HEK293 (cell line): ENCODE results near the gene LAMA5.

Experiments
- CTCF ChIA-PET: fragments of 350-600 bp; formaldehyde crosslinking; extraction: SDS; loops from one replicate; lab custom pipeline; 2021; ENCODE audit warnings: antibody characterized with exemption; lab: Yijun Ruan, JAX
- POLR2A ChIA-PET: fragments of 300-600 bp; formaldehyde crosslinking; extraction: SDS; loops from one replicate; lab custom pipeline; 2020; ENCODE audit warnings: antibody characterized with exemption, inconsistent platforms; lab: Yijun Ruan, JAX
- H3K27ac ChIP-seq: fragments of 200-500 bp; sonication (Bioruptor generic); 2 replicates; pipeline ENCODE4 v1.5.1; 2014; ENCODE audit warnings: low read depth, low read length, control low read depth, inconsistent platforms; ENCODE audit errors: extremely low read depth
- H3K36me3 ChIP-seq, 2 experiments: fragments of 200-500 bp in 1 of 2; sonication (Bioruptor generic) in 1 of 2; 1 replicate in 1 of 2; 2 replicates in 1 of 2; pipeline ENCODE4 v1.5.1; 2014 to 2017; ENCODE audit warnings: inconsistent platforms in 2 of 2, low read length in 2 of 2; ENCODE audit not compliant: control insufficient read depth in 2 of 2, insufficient read depth in 1 of 2
- H3K4me1 ChIP-seq: fragments of 200-500 bp; sonication (Bioruptor generic); 2 replicates; pipeline ENCODE4 v1.5.1; 2014; ENCODE audit warnings: mild to moderate bottlenecking, low read length, inconsistent platforms; ENCODE audit not compliant: control insufficient read depth, insufficient read depth
- H3K4me3 ChIP-seq: 2 replicates; pipeline ENCODE4 v1.5.1; 2011; ENCODE audit warnings: low read depth, mild to moderate bottlenecking, control low read depth, low read length, moderate library complexity
- H3K9me3 ChIP-seq: fragments of 200-500 bp; sonication (Bioruptor generic); 2 replicates; pipeline ENCODE4 v1.5.1; 2014; ENCODE audit warnings: low read depth, low read length, inconsistent platforms; ENCODE audit not compliant: control insufficient read depth, insufficient read depth
- ELK4 ChIP-seq: IDR thresholded peaks from 2 replicates; pipeline ENCODE4 v1.6.1; 2011; ENCODE audit warnings: mild to moderate bottlenecking, low read depth, low read length, borderline replicate concordance
- GLI4 ChIP-seq: fragments of 450-650 bp; formaldehyde crosslinking; IDR thresholded peaks from 2 replicates; pipeline ENCODE4 v1.5.1; 2016; ENCODE audit warnings: missing biosample characterization, missing genetic modification characterization
- GLIS2 ChIP-seq: fragments of 450-650 bp; formaldehyde crosslinking; IDR thresholded peaks from 2 replicates; pipeline ENCODE4 v1.5.1; 2016; ENCODE audit warnings: missing biosample characterization, missing genetic modification characterization
- KLF16 ChIP-seq: fragments of 450-650 bp; formaldehyde crosslinking; IDR thresholded peaks from 2 replicates; pipeline ENCODE4 v1.5.1; 2017; ENCODE audit warnings: missing biosample characterization, missing genetic modification characterization
- MYNN ChIP-seq: fragments of 450-650 bp; formaldehyde crosslinking; IDR thresholded peaks from 2 replicates; pipeline ENCODE4 v1.5.1; 2016; ENCODE audit warnings: missing biosample characterization, missing genetic modification characterization, borderline replicate concordance
- OSR2 ChIP-seq: fragments of 450-650 bp; formaldehyde crosslinking; IDR thresholded peaks from 2 replicates; pipeline ENCODE4 v1.5.1; 2016; ENCODE audit warnings: missing biosample characterization, missing genetic modification characterization
- PBX3 ChIP-seq: sonication (generic); formaldehyde crosslinking; IDR thresholded peaks from 2 replicates; pipeline ENCODE4 v1.8.1; 2022; ENCODE audit warnings: mild to moderate bottlenecking, moderate library complexity, missing genetic modification reagents
- ZBTB17 ChIP-seq: fragments of 450-650 bp; formaldehyde crosslinking; IDR thresholded peaks from 2 replicates; pipeline ENCODE4 v1.5.1; 2016; ENCODE audit warnings: missing biosample characterization, missing genetic modification characterization
- ZFP3 ChIP-seq: fragments of 450-650 bp; formaldehyde crosslinking; IDR thresholded peaks from 2 replicates; pipeline ENCODE4 v1.5.1; 2016; ENCODE audit warnings: low read depth, missing biosample characterization, missing genetic modification characterization
- ZFP41 ChIP-seq: fragments of 450-650 bp; formaldehyde crosslinking; IDR thresholded peaks from 2 replicates; pipeline ENCODE4 v1.5.1; 2016; ENCODE audit warnings: missing biosample characterization, missing genetic modification characterization, borderline replicate concordance
- ZIC2 ChIP-seq: fragments of 450-650 bp; formaldehyde crosslinking; IDR thresholded peaks from 2 replicates; pipeline ENCODE4 v1.5.1; 2016; ENCODE audit warnings: missing biosample characterization, missing genetic modification characterization
- ZNF146 ChIP-seq: fragments of 450-650 bp; formaldehyde crosslinking; IDR thresholded peaks from 2 replicates; pipeline ENCODE4 v1.5.1; 2016; ENCODE audit warnings: missing biosample characterization, missing genetic modification characterization
- ZNF214 ChIP-seq: fragments of 450-650 bp; formaldehyde crosslinking; IDR thresholded peaks from 2 replicates; pipeline ENCODE4 v1.5.1; 2017; ENCODE audit warnings: missing biosample characterization, mild to moderate bottlenecking, missing genetic modification characterization, borderline replicate concordance
- ZNF560 ChIP-seq: fragments of 450-650 bp; formaldehyde crosslinking; IDR thresholded peaks from 2 replicates; pipeline ENCODE4 v1.5.1; 2017; ENCODE audit warnings: missing biosample characterization, missing genetic modification characterization, borderline replicate concordance
- ZNF580 ChIP-seq: fragments of 450-650 bp; formaldehyde crosslinking; IDR thresholded peaks from 2 replicates; pipeline ENCODE4 v1.5.1; 2016; ENCODE audit warnings: missing biosample characterization, missing genetic modification characterization
- ZNF626 ChIP-seq: fragments of 450-650 bp; sonication (Bioruptor Pico); formaldehyde crosslinking; IDR thresholded peaks from 2 replicates; pipeline ENCODE4 v1.5.1; 2018; ENCODE audit warnings: missing biosample characterization, missing genetic modification characterization, inconsistent platforms
- ZNF791 ChIP-seq: fragments of 450-650 bp; formaldehyde crosslinking; IDR thresholded peaks from 2 replicates; pipeline ENCODE4 v1.5.1; 2016; ENCODE audit warnings: missing biosample characterization, missing genetic modification characterization
- ZSCAN30 ChIP-seq: fragments of 450-650 bp; IDR thresholded peaks from 2 replicates; pipeline ENCODE4 v1.5.1; 2018; ENCODE audit warnings: missing biosample characterization, mild to moderate bottlenecking, missing genetic modification characterization, moderate library complexity
- TF ChIP-seq, protein P1 (sequence below): fragments of 450-650 bp; IDR thresholded peaks from 2 replicates; pipeline ENCODE4 v1.5.1; 2018; ENCODE audit warnings: missing biosample characterization, missing genetic modification characterization
- TF ChIP-seq, protein P2 (sequence below): fragments of 450-650 bp; formaldehyde crosslinking; IDR thresholded peaks from 2 replicates; pipeline ENCODE4 v1.5.1; 2016; ENCODE audit warnings: missing biosample characterization, missing genetic modification characterization
- TF ChIP-seq, protein P3 (sequence below): fragments of 450-650 bp; formaldehyde crosslinking; IDR thresholded peaks from 2 replicates; pipeline ENCODE4 v1.5.1; 2017; ENCODE audit warnings: missing biosample characterization, missing genetic modification characterization

LAMA5 gene

GRCh38 chr20:62317167-62317655 is 49.9 kb downstream of the LAMA5 start:
- no peak overlapping the region for H3K4me3 ChIP-seq
- H3K27ac ChIP-seq, result no peak overlapping the region
- H3K36me3 ChIP-seq, result peaks cover 0 to 78% of the 10 kb centered on the region in 2 experiments; a peak in 2 of 3 replicates
- TF ChIP-seq ZNF580 (tag by site-specific recombination) (no peak), ELK4 (no peak), ZNF791 (tag by site-specific recombination) (no peak), ZNF626 (tag by site-specific recombination) (no peak), ZNF214 (tag by site-specific recombination) (no peak), ZFP41 (tag by site-specific recombination) (no peak), MYNN (tag by site-specific recombination) (no peak), ZNF560 (tag by site-specific recombination) (no peak)
- TF ChIP-seq, protein P1, sequence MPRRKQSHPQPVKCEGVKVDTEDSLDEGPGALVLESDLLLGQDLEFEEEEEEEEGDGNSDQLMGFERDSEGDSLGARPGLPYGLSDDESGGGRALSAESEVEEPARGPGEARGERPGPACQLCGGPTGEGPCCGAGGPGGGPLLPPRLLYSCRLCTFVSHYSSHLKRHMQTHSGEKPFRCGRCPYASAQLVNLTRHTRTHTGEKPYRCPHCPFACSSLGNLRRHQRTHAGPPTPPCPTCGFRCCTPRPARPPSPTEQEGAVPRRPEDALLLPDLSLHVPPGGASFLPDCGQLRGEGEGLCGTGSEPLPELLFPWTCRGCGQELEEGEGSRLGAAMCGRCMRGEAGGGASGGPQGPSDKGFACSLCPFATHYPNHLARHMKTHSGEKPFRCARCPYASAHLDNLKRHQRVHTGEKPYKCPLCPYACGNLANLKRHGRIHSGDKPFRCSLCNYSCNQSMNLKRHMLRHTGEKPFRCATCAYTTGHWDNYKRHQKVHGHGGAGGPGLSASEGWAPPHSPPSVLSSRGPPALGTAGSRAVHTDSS (tag by site-specific recombination), result no peak
- TF ChIP-seq, protein P2, sequence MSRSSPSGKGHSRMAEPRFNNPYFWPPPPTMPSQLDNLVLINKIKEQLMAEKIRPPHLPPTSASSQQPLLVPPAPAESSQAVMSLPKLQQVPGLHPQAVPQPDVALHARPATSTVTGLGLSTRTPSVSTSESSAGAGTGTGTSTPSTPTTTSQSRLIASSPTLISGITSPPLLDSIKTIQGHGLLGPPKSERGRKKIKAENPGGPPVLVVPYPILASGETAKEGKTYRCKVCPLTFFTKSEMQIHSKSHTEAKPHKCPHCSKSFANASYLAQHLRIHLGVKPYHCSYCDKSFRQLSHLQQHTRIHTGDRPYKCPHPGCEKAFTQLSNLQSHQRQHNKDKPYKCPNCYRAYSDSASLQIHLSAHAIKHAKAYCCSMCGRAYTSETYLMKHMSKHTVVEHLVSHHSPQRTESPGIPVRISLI, result no peak
- TF ChIP-seq, all 188 proteins: peak for 0
- Histone ChIP-seq H3K9me3 (no peaks in the 10 kb centered on the region), H3K4me1 (no peaks in the 10 kb centered on the region)
- CTCF ChIA-PET, result interaction anchor here (0.7 to 1.6 kb wide), 2 partner anchors 66 to 74 kb away, joined by 3 to 4 read pairs; no protein-coding TSS in a partner anchor
- POLR2A ChIA-PET, result interaction anchor here (0.6 to 1.7 kb wide), 2 partner anchors 11 to 38 kb away, joined by 3 to 4 read pairs; no protein-coding TSS in a partner anchor

DNA sequence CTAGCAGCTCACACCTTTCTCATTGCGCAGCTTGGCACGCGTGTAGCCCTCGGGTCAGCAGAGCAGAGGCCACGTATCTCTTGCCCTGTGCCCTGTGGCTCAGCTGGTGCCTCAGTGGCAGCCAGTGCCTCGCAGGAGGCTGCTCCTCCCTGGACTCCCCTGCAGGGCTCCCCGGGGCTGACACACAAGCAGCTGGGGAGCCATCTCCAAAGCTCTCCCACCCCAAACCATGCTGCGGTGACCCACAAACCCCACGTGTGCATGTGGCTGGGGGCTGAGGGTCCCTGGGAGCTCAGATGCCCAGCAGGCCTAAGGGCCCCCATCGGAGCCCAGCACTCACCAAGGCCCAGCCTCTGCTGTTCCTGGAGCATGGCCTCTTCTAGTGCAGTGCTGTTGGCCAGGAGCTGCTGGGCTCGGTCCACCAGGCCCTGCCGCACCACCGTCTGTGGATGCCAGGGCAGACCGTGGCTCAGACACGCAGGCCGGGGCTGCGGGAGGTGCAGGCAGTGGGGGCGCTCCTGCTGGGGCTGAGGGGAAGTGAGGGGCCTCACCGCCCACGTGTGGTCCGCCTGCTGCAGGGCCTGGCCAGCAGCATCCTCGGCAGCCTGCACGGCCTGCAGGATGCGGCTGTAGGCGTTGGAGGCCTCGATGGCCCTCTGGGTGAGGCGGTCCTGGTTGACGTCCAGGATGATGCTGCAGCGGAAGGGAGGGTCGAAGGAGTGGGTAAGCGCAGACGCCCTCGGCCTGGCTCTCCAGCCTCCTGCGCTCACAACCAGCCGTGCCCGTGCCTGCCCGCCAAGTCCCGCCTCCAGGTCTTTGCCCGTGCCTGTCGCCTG is 50.6 kb downstream of the LAMA5 start:
- CTCF ChIA-PET, result interaction anchor here (0.7 to 1.6 kb wide), 2 partner anchors 67 to 75 kb away, joined by 3 to 4 read pairs; no protein-coding TSS in a partner anchor
- POLR2A ChIA-PET, result interaction anchor here (1.0 to 1.7 kb wide), 2 partner anchors 10 to 66 kb away, joined by 3 to 4 read pairs; no protein-coding TSS in a partner anchor
- Histone ChIP-seq H3K27ac (no peak overlapping the region), H3K4me3 (no peak overlapping the region), H3K36me3 (peaks cover 0 to 78% of the 10 kb centered on the region in 2 experiments; a peak in 2 of 3 replicates)
- TF ChIP-seq GLI4 (tag by site-specific recombination) (no peak), GLIS2 (peak; percentile 38)
- TF ChIP-seq, all 188 proteins: peak for 1
- no peaks in the 10 kb centered on the region for H3K4me1 ChIP-seq
- H3K9me3 ChIP-seq, result no peaks in the 10 kb centered on the region

DNA sequence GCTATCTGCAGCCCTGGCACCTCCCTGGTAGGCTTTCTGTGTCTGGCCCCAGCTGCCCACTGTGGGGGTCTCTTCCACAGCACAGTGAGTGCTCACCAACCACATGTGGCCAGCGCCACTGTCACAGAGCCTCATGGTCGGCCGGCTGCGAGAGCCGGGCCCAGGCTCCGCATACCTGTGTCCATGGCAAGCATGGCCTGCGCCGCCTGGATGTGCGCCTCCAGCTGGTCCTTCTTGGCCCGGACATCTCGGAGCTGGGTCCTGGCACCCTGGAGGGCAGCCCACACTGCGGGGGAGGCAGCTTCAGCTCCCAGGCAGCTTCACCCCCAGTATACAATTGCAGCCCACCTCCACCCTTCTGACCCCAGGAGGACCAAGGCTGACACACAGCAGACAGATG is 51.3 kb downstream of the LAMA5 start:
- ChIA-PET POLR2A (interaction anchor here (1.0 to 1.7 kb wide), 2 partner anchors 9 to 67 kb away, joined by 3 to 4 read pairs; no protein-coding TSS in a partner anchor), CTCF (no interaction called here)
- Histone ChIP-seq H3K4me3 (no peak overlapping the region), H3K27ac (no peak overlapping the region), H3K9me3 (no peaks in the 10 kb centered on the region), H3K4me1 (no peaks in the 10 kb centered on the region), H3K36me3 (peaks cover 0 to 85% of the 10 kb centered on the region in 2 experiments; a peak in 2 of 3 replicates)
- TF ChIP-seq KLF16 (tag by site-specific recombination) (no peak), OSR2 (no peak), ZSCAN30 (tag by site-specific recombination) (no peak), PBX3 (CRISPR knock-in tag) (no peak), ZBTB17 (tag by site-specific recombination) (no peak), ZIC2 (tag by site-specific recombination) (no peak), ZNF146 (tag by site-specific recombination) (no peak), ZFP3 (no peak)
- TF ChIP-seq, protein P3, sequence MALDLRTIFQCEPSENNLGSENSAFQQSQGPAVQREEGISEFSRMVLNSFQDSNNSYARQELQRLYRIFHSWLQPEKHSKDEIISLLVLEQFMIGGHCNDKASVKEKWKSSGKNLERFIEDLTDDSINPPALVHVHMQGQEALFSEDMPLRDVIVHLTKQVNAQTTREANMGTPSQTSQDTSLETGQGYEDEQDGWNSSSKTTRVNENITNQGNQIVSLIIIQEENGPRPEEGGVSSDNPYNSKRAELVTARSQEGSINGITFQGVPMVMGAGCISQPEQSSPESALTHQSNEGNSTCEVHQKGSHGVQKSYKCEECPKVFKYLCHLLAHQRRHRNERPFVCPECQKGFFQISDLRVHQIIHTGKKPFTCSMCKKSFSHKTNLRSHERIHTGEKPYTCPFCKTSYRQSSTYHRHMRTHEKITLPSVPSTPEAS, result no peak
- TF ChIP-seq, protein P1 (tag by site-specific recombination), result no peak
